ENCODE measurements around the gene TAS1R2. TPM values are rescaled to one million over a fixed set of nuclear protein-coding genes. Genes with fewer than 3 reads are reported as not detected.

TAS1R2 gene
- total and polyA plus RNA-seq, 2 of the 4 experiments (the other 2 are of a cell fraction): not detected

DNA sequence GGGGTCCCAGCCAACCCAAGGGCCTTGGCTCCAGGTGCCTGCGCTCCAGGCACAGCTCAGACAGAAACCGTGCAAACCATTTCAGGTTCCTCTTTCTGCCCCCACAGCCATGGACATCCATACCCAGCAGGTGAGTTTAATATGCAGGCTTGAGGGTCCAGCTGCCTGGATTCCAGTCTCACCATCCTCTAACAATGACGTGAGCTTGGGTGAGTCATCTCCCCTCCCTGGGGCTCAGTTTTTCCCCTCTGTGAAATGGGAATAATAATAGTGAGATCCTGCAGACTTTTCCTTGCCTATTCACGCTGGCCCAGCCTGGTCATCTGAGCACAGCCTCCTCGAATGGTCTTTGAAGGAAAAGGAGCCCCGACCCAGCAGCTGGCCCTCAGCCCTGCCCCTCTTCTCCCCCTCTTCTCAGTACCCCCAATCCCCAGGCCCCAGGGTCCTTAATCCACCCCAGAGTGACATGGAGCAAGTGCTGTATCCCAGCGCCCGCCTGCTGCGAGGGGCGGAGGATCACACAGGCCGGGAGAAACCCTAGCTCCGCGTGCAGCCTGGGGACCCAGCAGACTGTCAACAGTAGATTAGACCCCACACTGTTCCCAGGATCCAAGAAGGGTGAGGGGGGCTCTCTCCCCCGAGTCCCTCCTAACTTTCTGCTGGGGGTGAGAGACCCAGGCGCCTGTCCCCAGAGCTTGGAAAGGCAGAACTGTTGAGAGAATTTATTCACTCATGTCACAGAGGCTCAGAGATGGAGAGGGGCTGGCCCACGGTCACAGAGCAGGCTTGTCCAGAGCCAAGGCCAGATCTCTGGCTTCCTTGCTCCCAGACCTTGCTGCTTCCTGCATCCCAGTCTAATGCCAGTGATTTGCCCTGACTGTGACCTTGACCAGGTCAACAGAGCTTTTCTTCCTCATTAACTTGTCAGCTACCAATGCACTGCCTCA lies 49.2 kb downstream of the TAS1R2 start:
- no peak overlapping the region for H3K18ac ChIP-seq (ENCODE audit: low read depth, low read length)
- H3K4me2 ChIP-seq (ENCODE audit: low read depth, low read length): no peak overlapping the region
- H3K4ac ChIP-seq (ENCODE audit: low read depth, low read length): no peak overlapping the region
- no peak overlapping the region for H2AK9ac ChIP-seq (replicated peaks; ENCODE audit: low read depth, low read length, poor library complexity)
- no TSS peak for BruUV-seq (replicated peaks)
- H3K9me3 ChIP-seq (ENCODE audit: control insufficient read depth, insufficient read depth, low read length): no peaks in the 10 kb centered on the region
- no peak overlapping the region for H2BK5ac ChIP-seq (ENCODE audit: low read depth, low read length, poor library complexity, severe bottlenecking)
- H3K9me1 ChIP-seq (ENCODE audit: insufficient read depth, low read length): no peaks in the 10 kb centered on the region
- dilution Hi-C loops (cut with HindIII; ENCODE audit: low sequenced_read_pairs, unreplicated experiment) (no loop called here), in situ Hi-C loops (cut with MboI; ENCODE audit: low sequenced_read_pairs) (no loop called here), intact Hi-C loops (cut with micrococcal nuclease) (no loop called here)
- no peak overlapping the region for H2AFZ ChIP-seq (replicated peaks; ENCODE audit: low read length, poor library complexity)
- no peak overlapping the region for H3K27ac ChIP-seq (ENCODE audit: insufficient read depth, low read length)
- WGBS, 2 experiments (ENCODE audit: extremely low coverage in 2 of 2, insufficient read length in 1 of 2): 17% methylated on average over 1 of the region's 16 CpGs; no CpG with 5 or more reads in 1 of the 2 experiments
- no peak overlapping the region for H3K14ac ChIP-seq (replicated peaks; ENCODE audit: low read depth, low read length)
- no peak overlapping the region for H3K4me3 ChIP-seq (ENCODE audit: insufficient read depth, low read depth, low read length)
- ATAC-seq (ENCODE audit: low read depth) (no peak), DNase-seq (no peak)
- H3K23ac ChIP-seq (ENCODE audit: low read depth, low read length): no peak overlapping the region
- ChIA-PET POLR2A (ENCODE audit: unreplicated experiment) (no interaction called here), CTCF (interaction anchor here (1.0 kb wide), 1 partner anchor 11 kb away, joined by 4 read pairs; no protein-coding TSS in a partner anchor)
- H3K36me3 ChIP-seq (ENCODE audit: control insufficient read depth, insufficient read depth, low read length): no peaks in the 10 kb centered on the region
- no peak overlapping the region for H2BK15ac ChIP-seq (ENCODE audit: low read depth, low read length)
- H2BK20ac ChIP-seq (ENCODE audit: low read depth, low read length): no peak overlapping the region
- no peaks in the 10 kb centered on the region for H4K20me1 ChIP-seq (ENCODE audit: insufficient read depth, low read length)
- no peak overlapping the region for H2BK120ac ChIP-seq (ENCODE audit: low read depth, low read length)
- H3K79me1 ChIP-seq (ENCODE audit: low read depth in 1 of 2, low read length in 2 of 2): no peaks in the 10 kb centered on the region
- H2AK5ac ChIP-seq (ENCODE audit: low read depth, low read length): no peak overlapping the region
- no peak overlapping the region for H4K8ac ChIP-seq (ENCODE audit: low read depth in 2 of 2, low read length in 2 of 2)
- H3K56ac ChIP-seq (ENCODE audit: extremely low read depth, insufficient read depth, low read length): no peak overlapping the region
- no peak overlapping the region for H4K5ac ChIP-seq (ENCODE audit: low read depth, low read length)
- H4K91ac ChIP-seq (ENCODE audit: insufficient read depth, low read depth, low read length): no peak overlapping the region
- H3K4me1 ChIP-seq (ENCODE audit: control insufficient read depth, insufficient read depth, low read length): no peaks in the 10 kb centered on the region
- no peak overlapping the region for H3K9ac ChIP-seq (ENCODE audit: low read depth, low read length)
- H3K27me3 ChIP-seq (ENCODE audit: control insufficient read depth, insufficient read depth, low read length): peaks cover 7% of the 10 kb centered on the region
- TF ChIP-seq, protein P1, sequence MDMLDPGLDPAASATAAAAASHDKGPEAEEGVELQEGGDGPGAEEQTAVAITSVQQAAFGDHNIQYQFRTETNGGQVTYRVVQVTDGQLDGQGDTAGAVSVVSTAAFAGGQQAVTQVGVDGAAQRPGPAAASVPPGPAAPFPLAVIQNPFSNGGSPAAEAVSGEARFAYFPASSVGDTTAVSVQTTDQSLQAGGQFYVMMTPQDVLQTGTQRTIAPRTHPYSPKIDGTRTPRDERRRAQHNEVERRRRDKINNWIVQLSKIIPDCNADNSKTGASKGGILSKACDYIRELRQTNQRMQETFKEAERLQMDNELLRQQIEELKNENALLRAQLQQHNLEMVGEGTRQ (IDR thresholded peaks at IDR 0.05; ENCODE audit: low read depth, low read length): no peak
- TF ChIP-seq RAD21 (IDR thresholded peaks at IDR 0.05; ENCODE audit: low read length) (no peak), MAFK (IDR thresholded peaks at IDR 0.05; ENCODE audit: low read depth, low read length) (no peak), BHLHE40 (IDR thresholded peaks at IDR 0.05; ENCODE audit: low read depth, low read length) (no peak), RCOR1 (IDR thresholded peaks at IDR 0.05; ENCODE audit: insufficient replicate concordance, low read length) (no peak), NFE2L2 (IDR thresholded peaks at IDR 0.05; ENCODE audit: low read depth, low read length) (no peak), POLR2A (IDR thresholded peaks at IDR 0.05; ENCODE audit: low read depth, low read length) (no peak), SMC3 (IDR thresholded peaks at IDR 0.05; ENCODE audit: low read depth, low read length) (no peak), MXI1 (IDR thresholded peaks at IDR 0.05; ENCODE audit: borderline replicate concordance, low read depth, low read length) (no peak), MAZ (IDR thresholded peaks at IDR 0.05; ENCODE audit: borderline replicate concordance, low read depth, low read length) (no peak), CEBPB (IDR thresholded peaks at IDR 0.05; ENCODE audit: low read depth, low read length) (no peak), CHD1 (IDR thresholded peaks at IDR 0.05; ENCODE audit: low read depth, low read length) (no peak), FOS (IDR thresholded peaks at IDR 0.05; ENCODE audit: low read depth, low read length) (no peak)
- TF ChIP-seq, protein P2, sequence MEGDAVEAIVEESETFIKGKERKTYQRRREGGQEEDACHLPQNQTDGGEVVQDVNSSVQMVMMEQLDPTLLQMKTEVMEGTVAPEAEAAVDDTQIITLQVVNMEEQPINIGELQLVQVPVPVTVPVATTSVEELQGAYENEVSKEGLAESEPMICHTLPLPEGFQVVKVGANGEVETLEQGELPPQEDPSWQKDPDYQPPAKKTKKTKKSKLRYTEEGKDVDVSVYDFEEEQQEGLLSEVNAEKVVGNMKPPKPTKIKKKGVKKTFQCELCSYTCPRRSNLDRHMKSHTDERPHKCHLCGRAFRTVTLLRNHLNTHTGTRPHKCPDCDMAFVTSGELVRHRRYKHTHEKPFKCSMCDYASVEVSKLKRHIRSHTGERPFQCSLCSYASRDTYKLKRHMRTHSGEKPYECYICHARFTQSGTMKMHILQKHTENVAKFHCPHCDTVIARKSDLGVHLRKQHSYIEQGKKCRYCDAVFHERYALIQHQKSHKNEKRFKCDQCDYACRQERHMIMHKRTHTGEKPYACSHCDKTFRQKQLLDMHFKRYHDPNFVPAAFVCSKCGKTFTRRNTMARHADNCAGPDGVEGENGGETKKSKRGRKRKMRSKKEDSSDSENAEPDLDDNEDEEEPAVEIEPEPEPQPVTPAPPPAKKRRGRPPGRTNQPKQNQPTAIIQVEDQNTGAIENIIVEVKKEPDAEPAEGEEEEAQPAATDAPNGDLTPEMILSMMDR (conservative IDR thresholded peaks at IDR 0.05; ENCODE audit: low read depth, low read length): no peak
- TF ChIP-seq, protein P3, sequence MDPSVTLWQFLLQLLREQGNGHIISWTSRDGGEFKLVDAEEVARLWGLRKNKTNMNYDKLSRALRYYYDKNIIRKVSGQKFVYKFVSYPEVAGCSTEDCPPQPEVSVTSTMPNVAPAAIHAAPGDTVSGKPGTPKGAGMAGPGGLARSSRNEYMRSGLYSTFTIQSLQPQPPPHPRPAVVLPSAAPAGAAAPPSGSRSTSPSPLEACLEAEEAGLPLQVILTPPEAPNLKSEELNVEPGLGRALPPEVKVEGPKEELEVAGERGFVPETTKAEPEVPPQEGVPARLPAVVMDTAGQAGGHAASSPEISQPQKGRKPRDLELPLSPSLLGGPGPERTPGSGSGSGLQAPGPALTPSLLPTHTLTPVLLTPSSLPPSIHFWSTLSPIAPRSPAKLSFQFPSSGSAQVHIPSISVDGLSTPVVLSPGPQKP (IDR thresholded peaks at IDR 0.05; ENCODE audit: borderline replicate concordance, low read depth, low read length): no peak
